ENCODE results near the gene VAMP5.
A peak's percentile ranks its signal among the peaks of the same experiment; 100 is the strongest.
"Not testable (repeated sequence)": the region's sequence is repeated elsewhere in the genome, so short reads cannot be mapped to it uniquely, and the experiment has no call there.

Gene VAMP5

GRCh38 chr2:85598594-85599340 is 14.5 kb downstream of the VAMP5 start:
- H3K27ac ChIP-seq, result no peak overlapping the region
- no peak for DNase-seq (ENCODE audit: low read depth, low spot score)

GRCh38 chr2:85599468-85600234 is 15.4 kb downstream of the VAMP5 start:
- no peak for DNase-seq (ENCODE audit: low read depth, low spot score)
- H3K27ac ChIP-seq, result no peak overlapping the region

- DNase-seq (ENCODE audit: low read depth, low spot score), result no peak
- H3K27ac ChIP-seq, result no peak overlapping the region
Measured at GRCh38 chr2:85600235-85600575, 16.0 kb downstream of the VAMP5 start.

GRCh38 chr2:85600951-85601770 is 16.9 kb downstream of the VAMP5 start:
- DNase-seq (ENCODE audit: low read depth, low spot score), result no peak
- H3K27ac ChIP-seq, result no peak overlapping the region

- H3K27ac ChIP-seq, result peak overlapping the region; percentile 60
- no peak for DNase-seq (ENCODE audit: low read depth, low spot score)
Measured at GRCh38 chr2:85601771-85602475, 17.7 kb downstream of the VAMP5 start.

- peak within 1 kb of the TSS; percentile 60 for H3K27ac ChIP-seq
- DNase-seq (ENCODE audit: low read depth, low spot score), result no peak
Measured at GRCh38 chr2:85602476-85603234, 18.4 kb downstream of the VAMP5 start, which contains the start of gene TMEM150A. Gene TMEM150A, minus strand, starts transcription at chr2:85602698. Its CDS starts 750 bp downstream, at chr2:85601948.

GRCh38 chr2:85604133-85604444 is 19.9 kb downstream of the VAMP5 start:
- peak overlapping the region; percentile 60 for H3K27ac ChIP-seq
- not testable (repeated sequence) for DNase-seq (ENCODE audit: low read depth, low spot score)

- no peak for DNase-seq (ENCODE audit: low read depth, low spot score)
- H3K27ac ChIP-seq, result peak overlapping the region; percentile 60
Measured at GRCh38 chr2:85604568-85605339, 20.5 kb downstream of the VAMP5 start.

- H3K27ac ChIP-seq, result peak overlapping the region; percentile 60
- DNase-seq (ENCODE audit: low read depth, low spot score), result no peak
Measured at GRCh38 chr2:85605406-85606115, 21.3 kb downstream of the VAMP5 start.

- peak overlapping the region; percentile 60 for H3K27ac ChIP-seq
- DNase-seq (ENCODE audit: low read depth, low spot score), result no peak
Measured at GRCh38 chr2:85606116-85606455, 21.9 kb downstream of the VAMP5 start.

- DNase-seq (ENCODE audit: low read depth, low spot score), result no peak
- peak overlapping the region; percentile 15 for H3K27ac ChIP-seq
Measured at GRCh38 chr2:85607268-85608215, 23.3 kb downstream of the VAMP5 start.

- H3K27ac ChIP-seq, result peak overlapping the region; percentile 70
- DNase-seq (ENCODE audit: low read depth, low spot score), result no peak
Measured at GRCh38 chr2:85611217-85611704, 27.0 kb downstream of the VAMP5 start.

GRCh38 chr2:85611705-85612587 is 27.7 kb downstream of the VAMP5 start, which contains the start of gene C2orf68:
Gene C2orf68, minus strand, starts transcription at chr2:85612066. Its CDS starts 82 bp downstream, at chr2:85611984.
- H3K27ac ChIP-seq, result peak within 1 kb of the TSS; percentile 70
- no peak for DNase-seq (ENCODE audit: low read depth, low spot score)

GRCh38 chr2:85613717-85614515 is 29.7 kb downstream of the VAMP5 start:
- no peak for DNase-seq (ENCODE audit: low read depth, low spot score)

GRCh38 chr2:85614757-85615156 is 30.5 kb downstream of the VAMP5 start:
- not testable (repeated sequence) for DNase-seq (ENCODE audit: low read depth, low spot score); H3K27ac ChIP-seq

More at GRCh38 chr2:85613717-85614515, 29.7 kb downstream of the VAMP5 start:
- no peak overlapping the region for H3K27ac ChIP-seq

Data from epithelial cell of prostate (primary cell).